K562 (cell line): ENCODE measurements around the gene CSTB. TPM values are rescaled to one million over a fixed set of nuclear protein-coding genes. Genes with fewer than 3 reads are reported as not detected.
A peak's percentile ranks its signal among the peaks of the same experiment; 100 is the strongest.

Experiments used
- GATAD2A ChIP-seq: fragments of 450-650 bp; IDR thresholded peaks from 2 replicates; pipeline ENCODE4 v1.6.1; 2017
- HCFC1 ChIP-seq: IDR thresholded peaks from 2 replicates; pipeline ENCODE4 v1.6.1; 2012; ENCODE audit warnings: low read depth, low read length, improper control_type of control experiment
- KDM2B ChIP-seq: fragments of 250-450 bp; sonication (Bioruptor Pico); IDR thresholded peaks from 2 replicates; pipeline ENCODE4 v1.8.0; 2021; ENCODE audit warnings: mild to moderate bottlenecking, moderate library complexity
- MTA1 ChIP-seq: fragments of 450-650 bp; IDR thresholded peaks from 2 replicates; pipeline ENCODE4 v1.6.1; 2017; ENCODE audit warnings: borderline replicate concordance
- NEUROD1 ChIP-seq: fragments of 150-350 bp; IDR thresholded peaks from 2 replicates; pipeline ENCODE4 v1.6.1; 2014; ENCODE audit warnings: borderline replicate concordance, low read length, low read depth; ENCODE audit not compliant: partially characterized antibody
- NR3C1 ChIP-seq: sonication (generic); formaldehyde crosslinking; IDR thresholded peaks from 2 replicates; pipeline ENCODE4 v1.8.1; 2022; ENCODE audit warnings: missing genetic modification reagents
- STAT5A ChIP-seq: IDR thresholded peaks from 2 replicates; pipeline ENCODE4 v1.6.1; 2012; ENCODE audit warnings: low read length, inconsistent platforms, borderline replicate concordance
- USF2 ChIP-seq: sonication (generic); formaldehyde crosslinking; IDR thresholded peaks from 2 replicates; pipeline ENCODE4 v1.5.0; 2020; ENCODE audit warnings: missing genetic modification reagents
- YY1 ChIP-seq, 3 experiments: IDR thresholded peaks; 2 replicates each; pipeline ENCODE4 v1.6.1; 2011; ENCODE audit warnings: low read length in 2 of 3, mild to moderate bottlenecking in 2 of 3, moderate library complexity in 2 of 3, borderline replicate concordance in 1 of 3, control low read depth in 1 of 3, low read depth in 1 of 3; ENCODE audit not compliant: insufficient read depth in 3 of 3, insufficient replicate concordance in 2 of 3, control insufficient read depth in 1 of 3, insufficient read length in 1 of 3; ENCODE audit errors: extremely low read depth in 1 of 3
- ZBTB7A ChIP-seq: IDR thresholded peaks from 2 replicates; pipeline ENCODE4 v1.6.1; 2011; ENCODE audit warnings: low read depth, mild to moderate bottlenecking, low read length, moderate library complexity, borderline replicate concordance; ENCODE audit not compliant: control insufficient read depth
- polyA plus RNA-seq, 8 experiments: library from polyadenylated mRNA; depleted of rRNA in 4 of 8; stranded (reverse) in 5 of 8; unstranded in 3 of 8; fragments of >200 nt; fragmentation: Nextera tagmentation in 2 of 8; fragmentation: Illumina TruSeq in 1 of 8; extraction: Ambion mirVana in 2 of 8; extraction: Trizol in 1 of 8; gene quantifications; 2 replicates each; pipeline versions ENCODE4 v1.2.1 to v1.2.3, GENCODE V29; 2011 to 2014; ENCODE audit warnings: inconsistent platforms in 1 of 8, missing spikeins in 1 of 8
- total RNA-seq, 7 experiments: library from RNA; depleted of rRNA in 6 of 7; stranded (reverse); fragments of >200 nt in 6 of 7; fragmentation: Illumina TruSeq in 2 of 7; extraction: Trizol in 2 of 7; gene quantifications; 2 replicates each; pipeline versions ENCODE4 v1.2.1 to v1.2.3, GENCODE V29; 2011 to 2021; ENCODE audit warnings: low replicate concordance in 1 of 7

The CSTB gene
- total and polyA plus RNA-seq, 9 of the 15 experiments (the other 6 are each of a cell fraction or from before 2014, with no cell fraction given), result 12.4 to 65.0 (median 31.7) TPM

GRCh38 chr21:43805275-43805800 lies 29.2 kb upstream of the CSTB start (continued):
- TF ChIP-seq HCFC1, result no peak
- TF ChIP-seq NEUROD1, result no peak
- TF ChIP-seq YY1 (IDR thresholded peaks at IDR 0.05; ENCODE audit: borderline replicate concordance in 1 of 3, control insufficient read depth in 1 of 3, extremely low read depth in 1 of 3, insufficient read depth in 3 of 3, insufficient read length in 1 of 3, insufficient replicate concordance in 2 of 3, low read depth in 1 of 3, low read length in 2 of 3), result peak in 1 of 3 experiments; percentile 49
- no peak for TF ChIP-seq STAT5A
- TF ChIP-seq KDM2B (CRISPR knock-in tag), result no peak
- no peak for TF ChIP-seq USF2 (CRISPR knock-in tag)
- no peak for TF ChIP-seq NR3C1 (CRISPR knock-in tag)
- no peak for TF ChIP-seq ZBTB7A
- TF ChIP-seq GATAD2A, result no peak
- TF ChIP-seq MTA1, result no peak
- TF ChIP-seq, all 486 proteins: peak for 21
